H7 (cell line): ENCODE results near the gene FERD3L. TPM values are rescaled to one million over a fixed set of nuclear protein-coding genes. Genes with fewer than 3 reads are reported as not detected.
"Not testable (repeated sequence)": the region's sequence is repeated elsewhere in the genome, so short reads cannot be mapped to it uniquely, and the experiment has no call there.

ENCODE experiments used
- DNase-seq: peaks from one replicate; pipeline ENCODE4 v3.0.0; 2012
- H3K27me3 ChIP-seq: 2 replicates; pipeline ENCODE4 v1.6.0; 2011; ENCODE audit warnings: mild to moderate bottlenecking, low read length; ENCODE audit not compliant: control insufficient read depth, insufficient read depth
- H3K36me3 ChIP-seq: replicated peaks from 2 replicates; pipeline ENCODE4 v1.5.1; 2011; ENCODE audit warnings: low read length; ENCODE audit not compliant: control insufficient read depth, insufficient read depth
- H3K4me3 ChIP-seq: 2 replicates; pipeline ENCODE4 v1.5.1; 2011; ENCODE audit warnings: low read depth, mild to moderate bottlenecking, control low read depth, low read length, moderate library complexity; ENCODE audit not compliant: insufficient read depth
- total RNA-seq: library from RNA; depleted of rRNA; stranded (reverse); fragments of >200 nt; shearing (Covaris generic); gene quantifications from 2 replicates; pipeline ENCODE4 v1.2.3, GENCODE V29; 2014; rRNA removed

FERD3L gene, protein sequence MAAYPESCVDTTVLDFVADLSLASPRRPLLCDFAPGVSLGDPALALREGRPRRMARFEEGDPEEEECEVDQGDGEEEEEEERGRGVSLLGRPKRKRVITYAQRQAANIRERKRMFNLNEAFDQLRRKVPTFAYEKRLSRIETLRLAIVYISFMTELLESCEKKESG
- not detected in 2 replicates for total RNA-seq

DNA sequence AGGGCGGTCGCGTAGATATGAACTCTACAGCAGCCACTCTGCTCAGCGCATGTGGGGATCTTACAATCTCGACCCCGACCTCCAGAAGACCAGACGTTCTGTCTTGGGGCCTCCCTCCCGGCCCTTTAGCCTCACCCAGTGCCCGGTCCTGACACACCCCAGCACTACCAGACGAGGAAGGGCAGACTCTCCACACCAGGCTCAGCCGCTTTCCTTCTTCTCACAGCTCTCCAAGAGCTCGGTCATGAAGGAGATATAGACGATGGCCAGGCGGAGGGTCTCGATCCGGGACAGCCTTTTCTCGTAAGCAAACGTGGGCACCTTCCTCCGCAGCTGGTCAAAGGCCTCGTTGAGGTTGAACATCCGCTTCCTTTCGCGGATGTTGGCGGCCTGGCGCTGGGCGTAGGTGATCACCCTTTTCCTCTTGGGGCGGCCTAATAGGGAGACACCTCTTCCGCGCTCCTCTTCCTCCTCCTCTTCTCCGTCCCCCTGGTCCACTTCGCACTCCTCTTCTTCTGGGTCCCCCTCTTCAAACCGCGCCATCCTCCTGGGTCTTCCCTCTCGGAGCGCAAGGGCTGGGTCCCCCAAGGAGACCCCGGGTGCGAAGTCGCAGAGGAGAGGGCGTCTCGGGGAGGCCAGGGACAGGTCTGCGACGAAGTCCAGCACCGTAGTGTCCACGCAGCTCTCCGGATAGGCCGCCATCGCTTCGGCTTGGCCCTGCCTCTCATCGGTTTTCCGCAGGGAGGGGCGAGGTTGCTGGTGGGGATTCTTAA, at the start of gene FERD3L:
Gene FERD3L (minus strand): TSS at position 761 of the 773 bp plus-strand sequence. CDS start 59 bp downstream, at position 702.
- peak within 1 kb of the TSS; percentile 46; the same call in 1 of the 2 replicates for H3K4me3 ChIP-seq
- peaks cover 74% of the 10 kb centered on the region for H3K27me3 ChIP-seq

DNA sequence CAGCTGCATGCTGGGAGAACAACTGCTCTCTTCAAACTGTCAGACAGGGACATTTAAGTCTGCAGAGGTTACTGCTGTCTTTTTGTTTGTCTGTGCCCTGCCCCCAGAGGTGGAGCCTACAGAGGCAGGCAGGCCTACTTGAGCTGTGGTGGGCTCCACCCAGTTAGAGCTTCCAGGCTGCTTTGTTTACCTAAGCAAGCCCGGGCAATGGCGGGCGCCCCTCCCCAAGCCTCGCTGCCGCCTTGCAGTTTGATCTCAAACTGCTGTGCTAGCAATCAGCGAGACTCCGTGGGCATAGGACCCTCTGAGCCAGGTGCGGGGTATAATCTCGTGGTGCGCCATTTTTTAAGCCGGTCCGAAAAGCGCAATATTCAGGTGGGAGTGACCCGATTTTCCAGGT, 49.2 kb upstream of the FERD3L start:
- not testable (repeated sequence) for H3K36me3 ChIP-seq, H3K27me3 ChIP-seq, DNase-seq
- H3K4me3 ChIP-seq = peak overlapping the region; percentile 38

More for the DNA sequence above, at the start of gene FERD3L:
- DNase-seq = peak; percentile 37
- H3K36me3 ChIP-seq = no peaks in the 10 kb centered on the region

DNA sequence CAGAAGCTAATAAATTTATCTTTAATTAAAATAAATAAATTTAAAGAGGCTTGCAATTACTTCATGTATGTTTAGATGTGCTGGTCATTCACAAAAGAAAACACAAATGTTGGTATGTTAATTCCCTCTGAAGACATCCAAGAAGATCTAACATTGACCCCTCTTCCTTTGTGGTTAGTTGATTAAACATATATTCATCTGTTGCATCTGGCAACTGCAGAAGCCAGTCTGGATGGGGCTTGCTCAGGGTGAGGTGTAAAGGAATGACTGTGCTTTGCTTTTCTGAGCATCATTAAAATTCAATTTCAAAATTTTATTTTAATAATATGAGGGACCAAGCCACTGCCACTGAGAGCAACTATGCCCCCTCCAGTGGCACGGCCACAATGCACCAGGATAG, 36.4 kb upstream of the FERD3L start:
- no peaks in the 10 kb centered on the region for H3K36me3 ChIP-seq
- no peak for DNase-seq

DNA sequence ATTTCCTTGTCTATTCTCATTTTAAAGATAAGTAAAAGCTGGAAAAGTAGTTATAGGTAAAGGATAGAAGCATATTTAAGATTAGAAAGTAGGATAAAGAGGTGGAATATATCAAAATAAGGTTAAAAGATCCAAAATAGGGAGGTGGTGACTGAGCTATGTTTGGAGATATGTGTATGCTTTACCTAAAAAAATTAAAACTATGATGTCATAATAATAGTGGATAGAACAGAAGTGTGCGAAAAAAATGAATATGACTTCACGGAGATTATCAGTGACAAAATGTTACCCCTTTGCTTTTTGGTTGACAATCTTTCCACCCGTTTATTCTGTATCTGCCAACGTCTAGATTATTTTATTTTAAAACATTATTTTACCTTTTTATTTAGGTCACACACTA, 33.4 kb upstream of the FERD3L start:
- DNase-seq = no peak
- Histone ChIP-seq H3K4me3 (no peak overlapping the region), H3K27me3 (no peaks in the 10 kb centered on the region), H3K36me3 (no peaks in the 10 kb centered on the region)

More for the DNA sequence above, 36.4 kb upstream of the FERD3L start:
- Histone ChIP-seq H3K27me3 (no peaks in the 10 kb centered on the region), H3K4me3 (no peak overlapping the region)

DNA sequence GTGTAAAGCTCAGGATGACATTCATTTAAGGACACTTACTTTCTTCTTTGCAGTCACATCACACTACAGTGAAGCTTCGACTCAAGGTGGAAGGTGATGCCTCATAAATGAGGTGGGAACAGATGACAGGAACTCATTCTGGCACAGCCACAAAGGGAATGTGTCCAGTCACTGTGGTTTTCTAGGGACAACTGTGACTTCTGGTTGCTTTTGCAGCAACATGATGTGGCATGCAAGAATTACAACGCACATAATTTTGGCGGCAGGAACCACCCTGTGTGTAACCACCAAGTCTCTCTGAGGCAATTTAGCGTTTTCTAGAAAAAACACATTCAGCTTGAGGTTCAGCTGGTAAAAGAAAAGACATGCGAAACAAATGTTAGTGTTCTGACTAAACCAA, 32.0 kb upstream of the FERD3L start:
- Histone ChIP-seq H3K27me3 (no peaks in the 10 kb centered on the region), H3K36me3 (no peaks in the 10 kb centered on the region), H3K4me3 (no peak overlapping the region)
- DNase-seq = no peak

DNA sequence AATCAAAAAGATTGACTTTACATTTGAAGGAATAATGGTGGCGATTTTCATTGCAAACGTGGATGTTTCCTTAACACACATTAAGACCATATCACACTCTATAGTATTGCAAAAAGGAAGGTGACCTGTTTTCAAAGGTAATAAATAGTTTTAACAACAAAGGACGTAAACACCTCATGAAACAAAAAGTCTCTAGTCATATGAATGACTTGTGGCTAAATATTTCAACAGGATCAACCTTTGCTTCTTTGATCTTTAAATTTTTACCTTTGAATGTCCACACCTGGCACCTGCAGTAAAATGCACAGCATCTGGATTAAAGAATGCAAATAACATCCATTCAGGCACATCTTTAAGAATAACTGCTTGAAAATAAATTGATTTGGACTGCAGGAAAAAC, 30.0 kb upstream of the FERD3L start:
- H3K27me3 ChIP-seq = no peaks in the 10 kb centered on the region
- DNase-seq = no peak

DNA sequence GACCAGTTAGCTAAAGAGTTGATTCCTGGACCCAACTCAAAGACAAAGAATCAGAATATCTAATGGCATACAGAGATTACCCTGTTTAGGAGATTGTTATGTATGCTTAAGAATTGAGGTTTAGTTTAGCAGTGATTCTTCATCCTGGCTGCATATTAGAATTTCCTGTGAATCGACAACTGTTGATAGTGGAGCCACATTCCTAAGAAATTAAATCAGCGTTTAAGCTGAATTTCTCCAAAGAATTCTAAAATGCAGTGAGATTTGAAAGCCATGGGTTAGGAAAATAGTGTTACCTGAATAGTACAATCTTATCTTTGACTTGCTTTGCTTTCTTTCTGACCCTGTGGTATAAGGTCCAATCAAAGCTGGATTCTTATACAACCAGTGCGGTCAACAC, 16.4 kb upstream of the FERD3L start:
- Histone ChIP-seq H3K27me3 (no peaks in the 10 kb centered on the region; the same call in 1 of the 2 replicates), H3K4me3 (no peak overlapping the region), H3K36me3 (no peaks in the 10 kb centered on the region)
- no peak for DNase-seq

More for the DNA sequence above, 30.0 kb upstream of the FERD3L start:
- no peaks in the 10 kb centered on the region for H3K36me3 ChIP-seq
- no peak overlapping the region for H3K4me3 ChIP-seq

DNA sequence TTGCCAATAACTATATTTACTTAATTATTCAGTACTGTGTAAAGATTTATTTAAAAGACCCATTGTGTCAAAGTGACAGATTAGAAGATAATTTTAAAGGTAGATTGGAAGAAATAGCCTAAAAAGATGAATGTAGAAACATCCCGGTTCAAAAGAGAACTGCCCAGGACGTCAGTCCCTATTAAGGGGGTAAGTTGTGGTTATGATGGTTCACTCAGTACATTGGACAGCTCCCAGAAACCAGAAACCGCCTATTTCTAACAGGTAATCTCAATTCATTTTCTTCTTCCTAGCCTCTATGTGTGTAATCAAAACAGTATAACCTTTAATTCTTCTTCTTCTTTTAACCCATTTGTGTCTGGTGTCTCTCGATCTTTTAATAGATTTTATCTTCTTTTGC, 1.5 kb upstream of the FERD3L start:
- H3K36me3 ChIP-seq = no peaks in the 10 kb centered on the region
- H3K27me3 ChIP-seq = peaks cover 60% of the 10 kb centered on the region
- peak; percentile 50 for DNase-seq
- H3K4me3 ChIP-seq = no peak overlapping the region

DNA sequence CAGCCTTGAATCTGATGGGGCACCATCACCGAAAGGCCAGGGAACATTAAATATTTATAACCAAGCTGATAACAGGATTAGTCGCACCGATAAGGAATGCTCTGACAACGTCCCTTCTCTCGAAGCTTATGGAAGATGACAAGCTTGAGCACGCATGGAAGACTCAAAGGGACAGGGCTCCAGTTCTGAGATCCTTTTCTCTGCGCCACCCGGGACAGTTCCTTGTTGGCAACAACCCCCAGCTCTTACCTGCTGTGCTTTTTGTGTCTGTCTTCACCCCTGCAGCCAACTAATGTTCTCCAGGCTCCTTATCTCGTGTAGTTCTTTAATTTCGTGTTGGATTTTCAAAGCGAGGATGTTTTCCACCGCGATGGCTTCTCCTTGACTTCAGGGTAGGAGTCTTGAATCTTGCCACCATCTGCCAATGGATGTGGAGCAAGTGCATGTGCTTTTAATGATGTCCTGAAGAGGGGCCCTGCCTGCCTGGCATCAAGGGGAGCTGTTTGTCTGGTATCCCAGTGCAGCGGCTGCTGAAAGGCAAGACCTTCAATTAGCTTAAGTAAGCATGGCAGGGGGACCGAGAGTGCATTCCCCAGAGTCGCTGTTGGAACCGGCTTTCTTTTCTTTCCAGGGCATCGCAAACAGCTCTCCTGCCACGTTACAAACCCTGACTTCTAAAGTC, 354 bp upstream of the FERD3L start:
- H3K36me3 ChIP-seq = no peaks in the 10 kb centered on the region
- peak overlapping the region; percentile 46; the same call in 1 of the 2 replicates for H3K4me3 ChIP-seq
- H3K27me3 ChIP-seq = peaks cover 69% of the 10 kb centered on the region
- peak; percentile 56 for DNase-seq

DNA sequence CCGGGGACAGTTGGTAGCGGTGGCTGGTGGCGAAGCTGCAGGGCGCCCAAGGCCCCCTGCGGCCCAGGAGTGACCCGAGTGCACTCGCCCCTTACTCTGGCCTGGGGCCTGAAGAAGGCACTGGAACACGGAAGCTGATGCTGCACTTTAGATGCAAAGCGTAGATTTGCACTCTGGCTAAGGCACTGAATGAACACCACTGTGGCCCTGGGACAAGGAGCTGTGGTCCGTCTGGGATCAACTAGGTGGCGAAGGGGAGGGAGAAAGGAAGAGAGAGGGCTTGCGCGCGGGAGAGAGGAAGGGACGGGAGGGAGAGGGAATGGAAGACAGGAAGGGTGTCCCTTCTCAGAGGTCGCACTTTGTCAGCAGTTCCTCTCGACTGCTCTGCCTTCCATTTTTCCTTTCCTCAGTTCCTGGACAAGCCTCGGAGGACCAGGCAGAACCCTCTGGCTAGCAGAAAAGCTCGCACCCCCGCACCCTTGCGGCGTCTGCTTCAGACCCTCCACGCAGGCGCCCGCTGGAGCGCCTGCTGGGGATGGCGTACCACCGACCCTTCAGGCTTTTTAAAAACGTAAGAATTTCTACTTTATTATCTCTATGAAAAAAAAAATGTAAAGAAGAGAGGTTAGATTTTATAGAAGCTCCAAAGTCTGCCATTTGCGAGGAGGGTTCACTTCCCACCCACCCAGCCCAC, 1.2 kb downstream of the FERD3L start:
- Histone ChIP-seq H3K4me3 (peak overlapping the region; percentile 46), H3K36me3 (no peaks in the 10 kb centered on the region), H3K27me3 (peaks cover 74% of the 10 kb centered on the region)
- DNase-seq = peak; percentile 61

DNA sequence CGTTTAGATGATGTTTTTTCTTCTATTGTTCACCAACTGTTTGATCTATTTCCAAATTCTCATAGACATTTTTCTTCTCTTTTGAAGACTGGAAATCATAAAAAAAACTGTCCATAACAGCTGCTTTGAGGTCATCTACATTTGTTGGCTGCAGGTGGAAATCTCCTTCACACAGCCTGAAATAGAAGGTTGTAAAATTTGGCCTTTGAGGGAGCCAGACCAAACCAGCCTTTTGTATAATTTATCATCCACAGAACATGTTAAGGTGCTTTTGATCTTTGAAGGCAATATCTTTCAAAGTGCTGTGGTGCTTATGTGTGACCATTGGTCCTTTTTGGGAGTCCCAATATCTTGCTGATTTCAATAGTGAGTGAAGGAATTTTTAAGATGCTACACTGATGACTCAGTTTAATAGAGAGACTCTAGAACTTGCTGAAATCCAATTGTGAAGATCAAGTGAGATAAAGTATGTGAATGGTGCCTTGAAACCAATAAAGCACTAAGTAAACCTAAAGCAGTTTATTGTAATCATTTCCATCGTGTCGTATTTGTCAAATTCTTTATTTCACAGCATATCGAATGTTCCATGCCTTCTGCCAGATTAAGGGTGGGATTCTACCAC, 5.4 kb downstream of the FERD3L start:
- H3K4me3 ChIP-seq = no peak overlapping the region
- no peak for DNase-seq
- H3K27me3 ChIP-seq = peaks cover 45% of the 10 kb centered on the region
- H3K36me3 ChIP-seq = no peaks in the 10 kb centered on the region

DNA sequence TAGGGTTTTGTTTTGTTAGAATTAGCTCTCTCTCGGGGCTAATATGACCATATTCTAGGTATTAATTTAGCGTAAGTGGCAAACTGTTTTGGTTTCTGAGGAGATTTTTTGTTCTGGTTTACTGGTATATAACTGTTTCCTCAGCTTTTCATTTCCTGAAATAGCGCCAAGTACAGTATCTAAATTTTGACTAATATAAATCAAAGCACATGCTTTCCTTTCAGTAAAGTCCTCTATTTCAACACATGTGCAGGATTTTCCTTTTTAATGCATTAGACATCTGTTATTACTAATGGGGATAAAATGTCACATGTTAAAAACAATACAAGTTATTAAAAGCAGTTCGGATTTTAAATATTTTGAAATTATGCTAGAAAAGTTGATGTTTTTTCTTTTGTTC, 11.3 kb downstream of the FERD3L start:
- H3K27me3 ChIP-seq = no peaks in the 10 kb centered on the region; the same call in 1 of the 2 replicates
- H3K36me3 ChIP-seq = no peaks in the 10 kb centered on the region
- H3K4me3 ChIP-seq = no peak overlapping the region
- no peak for DNase-seq

DNA sequence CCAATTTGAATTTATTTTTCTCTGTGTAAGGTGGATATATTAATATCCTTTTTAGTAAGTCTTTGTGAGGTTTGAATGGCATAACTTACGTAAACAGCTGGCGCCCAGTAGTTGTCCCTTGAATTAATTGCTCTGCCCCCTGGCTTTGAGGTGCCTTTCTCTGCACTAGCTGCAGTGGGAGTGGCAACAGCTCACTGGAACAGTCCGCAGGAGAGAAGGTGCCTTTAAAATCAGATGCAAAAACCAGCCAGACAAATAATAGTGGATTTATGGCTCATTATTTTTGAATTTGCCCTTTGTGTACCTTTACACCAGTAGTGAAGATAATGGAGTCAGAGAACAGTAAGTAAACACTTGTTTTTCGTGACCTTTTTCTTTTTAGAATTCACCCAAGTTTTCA, 11.8 kb downstream of the FERD3L start:
- DNase-seq = no peak
- H3K4me3 ChIP-seq = no peak overlapping the region
- no peaks in the 10 kb centered on the region; the same call in 1 of the 2 replicates for H3K27me3 ChIP-seq
- H3K36me3 ChIP-seq = no peaks in the 10 kb centered on the region

DNA sequence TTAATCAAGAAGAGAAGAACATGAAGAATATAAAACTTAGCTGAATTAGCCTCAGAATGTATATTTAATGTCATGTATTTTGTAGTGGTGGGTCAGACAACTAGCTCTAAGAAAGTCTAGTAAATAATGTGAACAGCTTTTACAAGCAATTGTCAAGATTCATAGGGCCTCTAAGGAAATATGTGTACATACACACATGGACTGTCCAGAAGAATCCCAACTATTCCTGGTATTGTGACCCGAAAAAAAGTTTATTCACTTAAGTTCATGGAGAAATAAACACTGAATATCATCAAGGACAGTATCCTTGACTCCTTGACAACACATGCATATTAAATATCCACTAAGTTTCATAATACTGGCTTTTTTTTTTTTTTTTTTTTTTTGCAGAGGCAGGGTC, 16.4 kb downstream of the FERD3L start:
- Histone ChIP-seq H3K27me3 (no peaks in the 10 kb centered on the region; the same call in 1 of the 2 replicates), H3K36me3 (no peaks in the 10 kb centered on the region), H3K4me3 (no peak overlapping the region)
- no peak for DNase-seq
